H1 (cell line): Measurements from ENCODE around the gene PDPK1. TPM values are rescaled to one million over a fixed set of nuclear protein-coding genes. Genes with fewer than 3 reads are reported as not detected.

ENCODE experiments used
- CHD1 ChIP-seq: IDR thresholded peaks from 2 replicates; pipeline ENCODE4 v1.6.1; 2012; ENCODE audit warnings: low read depth, low read length, improper control_type of control experiment
- polyA plus RNA-seq, 7 experiments: library from polyadenylated mRNA; depleted of rRNA in 3 of 7; stranded (reverse) in 5 of 7; unstranded in 2 of 7; fragments of >200 nt in 5 of 7; fragments of 200-250 nt in 2 of 7; gene quantifications; 1 replicate in 5 of 7; 2 replicates in 1 of 7; 4 replicates in 1 of 7; pipeline versions ENCODE4 v1.2.1 to v1.2.3, GENCODE V29; 2011 to 2013; ENCODE audit warnings: missing spikeins in 2 of 7, mixed read lengths in 2 of 7
- total RNA-seq: library from RNA; stranded (reverse); fragmentation: NEBNext Ultra II Directional; extraction: Animal tissue kit (Norgen Biotek cat#: 25700); gene quantifications from 2 replicates; pipeline ENCODE4 v1.2.1, GENCODE V29; 2021

The PDPK1 gene
- total and polyA plus RNA-seq, 2 of the 8 experiments (the other 6 are each of a cell fraction or from before 2014, with no cell fraction given): 17.1 to 27.8 TPM

GRCh38 chr16:2527784-2528100, 10.1 kb upstream of the PDPK1 start (continued):
- TF ChIP-seq CHD1: no peak
